H9 (cell line): ENCODE data around the gene AP3S2. TPM values are rescaled to one million over a fixed set of nuclear protein-coding genes. Genes with fewer than 3 reads are reported as not detected.

Experiments used
- DNase-seq: peaks from one replicate; pipeline ENCODE4 v3.0.0-alpha.2; 2017
- H2AFZ ChIP-seq: one replicate; pipeline ENCODE4 v1.6.1; 2013; ENCODE audit warnings: mild to moderate bottlenecking, low read length, control low read depth, moderate library complexity
- H2AK5ac ChIP-seq: 2 replicates; pipeline ENCODE4 v1.6.1; 2013; ENCODE audit warnings: low read length, control low read depth, mixed read lengths; ENCODE audit not compliant: insufficient read length
- H2BK120ac ChIP-seq: one replicate; pipeline ENCODE4 v1.6.1; 2013; ENCODE audit warnings: low read depth, mild to moderate bottlenecking, low read length, control low read depth, inconsistent platforms; ENCODE audit not compliant: poor library complexity, severe bottlenecking
- H2BK12ac ChIP-seq: 2 replicates; pipeline ENCODE4 v1.6.1; 2013; ENCODE audit warnings: low read length, control low read depth, mixed read lengths, low read depth; ENCODE audit not compliant: insufficient read length
- H2BK15ac ChIP-seq: 2 replicates; pipeline ENCODE4 v1.6.1; 2013; ENCODE audit warnings: low read depth, low read length, control low read depth
- H2BK20ac ChIP-seq: one replicate; pipeline ENCODE4 v1.6.1; 2013; ENCODE audit warnings: low read depth, mild to moderate bottlenecking, low read length, control low read depth, inconsistent platforms; ENCODE audit not compliant: poor library complexity, severe bottlenecking
- H2BK5ac ChIP-seq: 2 replicates; pipeline ENCODE4 v1.6.1; 2013; ENCODE audit warnings: low read length, control low read depth, mixed read lengths; ENCODE audit not compliant: insufficient read length
- H3K14ac ChIP-seq: 2 replicates; pipeline ENCODE4 v1.6.1; 2013; ENCODE audit warnings: low read length, control low read depth; ENCODE audit not compliant: insufficient read depth
- H3K18ac ChIP-seq: 2 replicates; pipeline ENCODE4 v1.6.1; 2013; ENCODE audit warnings: low read depth, mild to moderate bottlenecking, mixed read lengths, low read length, control low read depth; ENCODE audit not compliant: insufficient read length
- H3K23ac ChIP-seq: 2 replicates; pipeline ENCODE4 v1.6.1; 2013; ENCODE audit warnings: low read length, control low read depth, mixed read lengths, low read depth; ENCODE audit not compliant: insufficient read length
- H3K23me2 ChIP-seq: 2 replicates; pipeline ENCODE4 v1.6.1; 2013; ENCODE audit warnings: low read depth, mild to moderate bottlenecking, mixed read lengths, low read length, control low read depth; ENCODE audit not compliant: insufficient read length, poor library complexity, severe bottlenecking
- H3K27ac ChIP-seq: 2 replicates; pipeline ENCODE4 v1.5.1; 2013; ENCODE audit warnings: low read length, control low read depth, mixed read lengths, low read depth; ENCODE audit not compliant: insufficient read length
- H3K27me3 ChIP-seq: 2 replicates; pipeline ENCODE4 v1.6.1; 2013; ENCODE audit warnings: low read length, control low read depth, inconsistent platforms; ENCODE audit not compliant: insufficient read depth
- H3K4ac ChIP-seq: 2 replicates; pipeline ENCODE4 v1.6.1; 2013; ENCODE audit warnings: low read depth, mild to moderate bottlenecking, control low read depth, inconsistent platforms, low read length, moderate library complexity
- H3K4me1 ChIP-seq: 2 replicates; pipeline ENCODE4 v1.6.1; 2013; ENCODE audit warnings: low read length, control low read depth, inconsistent platforms; ENCODE audit not compliant: insufficient read depth
- H3K4me2 ChIP-seq: 2 replicates; pipeline ENCODE4 v1.6.1; 2013; ENCODE audit warnings: low read length, control low read depth, mixed read lengths; ENCODE audit not compliant: insufficient read length, insufficient read depth
- H3K56ac ChIP-seq: 2 replicates; pipeline ENCODE4 v1.6.1; 2013; ENCODE audit warnings: low read depth, mild to moderate bottlenecking, mixed read lengths, low read length, control low read depth; ENCODE audit not compliant: insufficient read length
- H3K79me1 ChIP-seq: 2 replicates; pipeline ENCODE4 v1.6.1; 2013; ENCODE audit warnings: low read depth, mild to moderate bottlenecking, moderate library complexity, low read length, control low read depth, inconsistent platforms; ENCODE audit not compliant: insufficient read depth, poor library complexity, severe bottlenecking
- H3K79me2 ChIP-seq: 2 replicates; pipeline ENCODE4 v1.6.1; 2013; ENCODE audit warnings: low read length, control low read depth, inconsistent platforms; ENCODE audit not compliant: insufficient read depth
- H3K9ac ChIP-seq: 2 replicates; pipeline ENCODE4 v1.6.1; 2013; ENCODE audit warnings: low read length, control low read depth, mixed read lengths; ENCODE audit not compliant: insufficient read length; ENCODE audit errors: extremely low read depth
- H3K9me3 ChIP-seq: one replicate; pipeline ENCODE4 v1.6.1; 2013; ENCODE audit warnings: low read depth, low read length, inconsistent platforms; ENCODE audit not compliant: control insufficient read depth
- H3T11ph ChIP-seq: one replicate; pipeline ENCODE4 v1.6.1; 2013; ENCODE audit warnings: mild to moderate bottlenecking, low read length, control low read depth, inconsistent platforms
- H4K20me1 ChIP-seq: one replicate; pipeline ENCODE4 v1.6.1; 2013; ENCODE audit not compliant: control insufficient read depth, insufficient read length, insufficient read depth
- H4K5ac ChIP-seq: 2 replicates; pipeline ENCODE4 v1.6.1; 2013; ENCODE audit warnings: low read depth, mild to moderate bottlenecking, mixed read lengths, low read length, control low read depth; ENCODE audit not compliant: insufficient read length
- H4K8ac ChIP-seq: replicated peaks from 2 replicates; pipeline ENCODE4 v1.6.1; 2013; ENCODE audit warnings: low read length, control low read depth, mixed read lengths, low read depth; ENCODE audit not compliant: insufficient read length
- H4K91ac ChIP-seq: 2 replicates; pipeline ENCODE4 v1.6.1; 2013; ENCODE audit warnings: low read depth, mild to moderate bottlenecking, moderate library complexity, mixed read lengths, low read length, control low read depth; ENCODE audit not compliant: insufficient read length
- H3K27ac Mint-ChIP-seq, 3 experiments: 2 replicates in 2 of 3; 3 replicates in 1 of 3; pipeline ENCODE4 v1.8.0; 2020 to 2021; ENCODE audit warnings: mixed read lengths in 3 of 3, mild to moderate bottlenecking in 1 of 3, moderate library complexity in 1 of 3
- H3K27me3 Mint-ChIP-seq: 2 replicates; pipeline ENCODE4 v1.8.0; 2021; ENCODE audit warnings: low read depth, mild to moderate bottlenecking, moderate library complexity, mixed read lengths
- H3K36me3 Mint-ChIP-seq, 3 experiments: 2 replicates in 2 of 3; 3 replicates in 1 of 3; pipeline ENCODE4 v1.8.0; 2020 to 2021; ENCODE audit warnings: low read depth in 3 of 3, mixed read lengths in 3 of 3; ENCODE audit not compliant: insufficient read depth in 1 of 3
- H3K4me1 Mint-ChIP-seq, 2 experiments: 2 replicates each; pipeline ENCODE4 v1.8.0; 2020; ENCODE audit warnings: mixed read lengths in 2 of 2
- H3K4me3 Mint-ChIP-seq, 2 experiments: 2 replicates in 1 of 2; 3 replicates in 1 of 2; pipeline ENCODE4 v1.8.0; 2020 to 2021; ENCODE audit warnings: mild to moderate bottlenecking in 2 of 2, mixed read lengths in 2 of 2, moderate library complexity in 1 of 2
- H3K9me3 Mint-ChIP-seq, 2 experiments: 2 replicates in 1 of 2; 3 replicates in 1 of 2; pipeline ENCODE4 v1.8.0; 2020; ENCODE audit warnings: mild to moderate bottlenecking in 2 of 2, mixed read lengths in 2 of 2, moderate library complexity in 1 of 2
- CTCF ChIP-seq: fragments of 200-600 bp; sonication (generic); conservative IDR thresholded peaks from 3 replicates; pipeline ENCODE4 v1.8.0; 2021; ENCODE audit warnings: antibody characterized with exemption, mild to moderate bottlenecking
- WGBS: extraction: QIAGEN DNeasy Blood & Tissue Kit; methylation state at CpG from one replicate; pipeline ENCODE4 v1.1.7; 2013; ENCODE audit warnings: missing lambda C conversion rate, low lambda C conversion rate, mixed read lengths; ENCODE audit not compliant: insufficient read length; ENCODE audit errors: extremely low coverage; 5-methylcytosine and 5-hydroxymethylcytosine counted together
- total RNA-seq: library from RNA; stranded (reverse); gene quantifications from 2 replicates; pipeline ENCODE4 v1.2.1, GENCODE V29; 2021

The AP3S2 gene
- total RNA-seq, 1 experiment from 2014 or later: 33.9 TPM

GRCh38 chr15:89818287-89818686, 75.5 kb downstream of the AP3S2 start:
- Histone ChIP-seq H2AFZ (no peak overlapping the region), H3K4ac (no peak overlapping the region), H3K27me3 (peaks cover 14% of the 10 kb centered on the region; the same call in 1 of the 2 replicates), H2BK5ac (no peak overlapping the region), H4K91ac (no peak overlapping the region), H3K18ac (no peak overlapping the region), H2AK5ac (no peak overlapping the region), H3K9ac (no peak overlapping the region), H4K8ac (no peak overlapping the region), H2BK20ac (no peak overlapping the region), H3K23me2 (peaks cover 9% of the 10 kb centered on the region), H3K79me1 (no peaks in the 10 kb centered on the region), H4K5ac (no peak overlapping the region), H3K4me2 (no peak overlapping the region), H3K79me2 (no peaks in the 10 kb centered on the region), H3K56ac (no peak overlapping the region), H3K27ac (no peak overlapping the region), H3K23ac (no peak overlapping the region), H3K14ac (no peak overlapping the region), H3K4me1 (no peaks in the 10 kb centered on the region), H2BK15ac (no peak overlapping the region), H4K20me1 (no peaks in the 10 kb centered on the region), H2BK12ac (no peak overlapping the region), H3K9me3 (no peaks in the 10 kb centered on the region), H3T11ph (no peak overlapping the region), H2BK120ac (no peak overlapping the region)
- peaks cover 50% of the 10 kb centered on the region for H3K27me3 Mint-ChIP-seq
- H3K4me3 Mint-ChIP-seq: no peak overlapping the region
- H3K4me1 Mint-ChIP-seq: peaks cover 0 to 6% of the 10 kb centered on the region in 2 experiments; a peak in 1 of 4 replicates
- DNase-seq: no peak
- WGBS: no CpG with 5 or more reads among the region's 10 CpGs
- H3K36me3 Mint-ChIP-seq: peaks cover 0 to 11% (median 0%) of the 10 kb centered on the region in 3 experiments; a peak in 2 of 7 replicates
- peaks cover 13 to 17% of the 10 kb centered on the region in 2 experiments for H3K9me3 Mint-ChIP-seq
- TF ChIP-seq CTCF: no peak
- no peak overlapping the region for H3K27ac Mint-ChIP-seq
